HG03442 (cell line): ENCODE results near the gene IL17C.

ENCODE experiments used
- ATAC-seq: cut with Tn5 transposase; IDR thresholded peaks from one replicate; pipeline ENCODE4 v1.9.1; 2021; ENCODE audit warnings: mild to moderate bottlenecking, moderate library complexity; ENCODE audit not compliant: unreplicated experiment

The IL17C gene

GRCh38 chr16:88626646-88627045, 11.7 kb upstream of the IL17C start:
- ATAC-seq, result no peak

- no peak for ATAC-seq
Measured at GRCh38 chr16:88627531-88628411, 10.6 kb upstream of the IL17C start.

GRCh38 chr16:88628512-88628974, 9.8 kb upstream of the IL17C start:
- no peak for ATAC-seq

- ATAC-seq, result no peak
Measured at GRCh38 chr16:88629835-88630234, 8.5 kb upstream of the IL17C start.

GRCh38 chr16:88630433-88630832, 7.9 kb upstream of the IL17C start:
- no peak for ATAC-seq

- no peak for ATAC-seq
Measured at GRCh38 chr16:88630941-88631340, 7.4 kb upstream of the IL17C start.

GRCh38 chr16:88631384-88631783, 7.0 kb upstream of the IL17C start:
- ATAC-seq, result no peak

- ATAC-seq, result no peak
Measured at GRCh38 chr16:88631920-88632586, 6.3 kb upstream of the IL17C start.

- ATAC-seq, result no peak
Measured at GRCh38 chr16:88632587-88632930, 5.8 kb upstream of the IL17C start.

GRCh38 chr16:88633684-88634140, 4.7 kb upstream of the IL17C start:
- ATAC-seq, result peak; percentile 34

- peak; percentile 42 for ATAC-seq
Measured at GRCh38 chr16:88634141-88634993, 4.0 kb upstream of the IL17C start.

- no peak for ATAC-seq
Measured at GRCh38 chr16:88634994-88635670, 3.2 kb upstream of the IL17C start.

GRCh38 chr16:88635671-88636319, 2.6 kb upstream of the IL17C start:
- no peak for ATAC-seq

- no peak for ATAC-seq
Measured at GRCh38 chr16:88636488-88637265, 1.7 kb upstream of the IL17C start.

- no peak for ATAC-seq
Measured at GRCh38 chr16:88639231-88640038, 1.1 kb downstream of the IL17C start.

GRCh38 chr16:88640039-88640495, 1.7 kb downstream of the IL17C start:
- no peak for ATAC-seq

GRCh38 chr16:88640498-88641247, 2.3 kb downstream of the IL17C start:
- ATAC-seq, result no peak
